Femur (tissue), 1 donor: ENCODE measurements around the gene PNMA5.

Experiments used
- DNase-seq: peaks from one replicate; pipeline ENCODE4 v3.0.0-alpha.2; 2017

The PNMA5 gene

DNA sequence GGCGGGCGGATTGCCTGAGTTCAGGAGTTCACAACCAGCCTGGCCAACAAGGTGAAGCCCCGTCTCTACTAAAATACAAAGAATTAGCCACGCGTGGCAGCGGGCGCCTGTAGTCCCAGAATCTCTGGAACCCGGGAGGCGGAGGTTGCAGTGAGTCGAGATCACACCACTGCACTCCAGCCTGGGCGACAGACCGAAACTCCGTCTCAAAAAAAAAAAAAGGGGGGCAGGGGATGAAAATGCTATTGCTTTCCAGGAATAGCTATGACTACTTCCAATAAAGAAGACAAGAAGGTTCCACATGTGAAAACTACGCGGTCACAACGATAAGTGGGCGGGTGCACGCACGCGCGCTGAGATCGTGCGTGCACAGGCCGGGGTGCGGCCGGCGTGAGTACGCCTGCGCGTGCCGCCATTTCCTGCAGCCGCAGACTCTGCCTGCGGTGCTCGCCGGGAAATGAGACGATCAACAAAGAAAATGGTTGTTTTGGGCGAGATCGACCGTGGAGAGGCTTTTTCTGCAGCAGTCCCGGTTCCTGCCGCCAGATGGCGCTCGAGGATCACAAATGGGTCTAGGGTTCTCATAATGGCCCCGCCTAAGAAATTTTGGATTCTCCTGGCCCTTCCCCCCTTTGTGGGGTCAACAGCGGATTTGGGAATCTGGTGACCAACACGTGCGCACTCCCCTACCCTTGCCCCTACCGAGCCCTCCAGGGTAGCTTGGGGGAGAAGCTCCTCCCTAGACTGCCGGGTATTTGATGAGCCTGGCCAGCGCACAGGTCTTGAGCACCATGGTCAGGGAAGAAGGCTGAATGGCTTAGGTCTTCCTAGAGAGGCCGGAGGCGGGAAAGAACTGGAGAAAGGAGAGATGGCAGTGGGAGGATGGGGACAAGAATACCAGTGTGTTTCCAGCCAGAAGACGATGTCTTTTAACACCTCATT, 35.1 kb downstream of the PNMA5 start:
- DNase-seq = peak; percentile 94

DNA sequence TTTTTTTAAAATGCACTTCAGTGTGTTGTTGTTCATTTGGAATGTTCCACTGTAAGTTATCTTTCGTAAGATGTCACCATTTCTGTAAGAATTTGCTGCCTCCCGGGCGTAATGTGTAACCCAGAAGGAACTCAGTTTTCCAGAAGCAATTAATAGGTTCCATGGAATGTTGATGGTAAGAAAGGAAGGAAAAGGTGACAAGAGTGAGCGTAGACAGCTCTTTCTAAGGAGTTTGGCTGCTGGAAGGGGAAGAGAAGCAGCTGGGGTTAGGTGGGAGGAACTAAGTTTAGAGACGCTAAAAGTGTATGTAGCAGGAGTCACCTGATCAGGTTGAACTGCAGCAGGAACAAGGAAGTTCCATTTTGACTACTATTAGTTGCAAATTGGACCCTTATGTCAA, 35.9 kb downstream of the PNMA5 start:
- DNase-seq = no peak

DNA sequence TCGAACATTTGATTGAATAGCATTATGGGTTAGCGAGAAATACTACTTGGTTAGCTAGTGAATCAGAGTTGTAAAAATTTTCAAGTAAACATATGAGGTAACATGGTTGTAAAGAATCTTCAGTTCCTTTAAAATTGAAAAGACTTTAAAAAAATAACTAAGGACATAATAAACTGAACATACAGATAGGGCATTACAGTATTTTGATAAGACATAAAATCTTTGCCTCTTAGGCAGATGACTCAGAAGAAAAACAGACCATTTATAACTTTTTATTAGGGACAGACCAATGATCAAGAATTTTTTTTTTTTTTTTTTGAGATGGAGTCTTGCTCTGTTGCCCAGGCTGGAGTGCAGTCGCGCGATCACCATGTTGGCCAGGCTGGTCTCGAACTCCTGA, 43.1 kb downstream of the PNMA5 start:
- DNase-seq = no peak

- no peak for DNase-seq
Observed at GRCh38 chrX:152949114-152949513, 44.8 kb downstream of the PNMA5 start.

GRCh38 chrX:152946681-152947080, 47.2 kb downstream of the PNMA5 start:
- no peak for DNase-seq

DNA sequence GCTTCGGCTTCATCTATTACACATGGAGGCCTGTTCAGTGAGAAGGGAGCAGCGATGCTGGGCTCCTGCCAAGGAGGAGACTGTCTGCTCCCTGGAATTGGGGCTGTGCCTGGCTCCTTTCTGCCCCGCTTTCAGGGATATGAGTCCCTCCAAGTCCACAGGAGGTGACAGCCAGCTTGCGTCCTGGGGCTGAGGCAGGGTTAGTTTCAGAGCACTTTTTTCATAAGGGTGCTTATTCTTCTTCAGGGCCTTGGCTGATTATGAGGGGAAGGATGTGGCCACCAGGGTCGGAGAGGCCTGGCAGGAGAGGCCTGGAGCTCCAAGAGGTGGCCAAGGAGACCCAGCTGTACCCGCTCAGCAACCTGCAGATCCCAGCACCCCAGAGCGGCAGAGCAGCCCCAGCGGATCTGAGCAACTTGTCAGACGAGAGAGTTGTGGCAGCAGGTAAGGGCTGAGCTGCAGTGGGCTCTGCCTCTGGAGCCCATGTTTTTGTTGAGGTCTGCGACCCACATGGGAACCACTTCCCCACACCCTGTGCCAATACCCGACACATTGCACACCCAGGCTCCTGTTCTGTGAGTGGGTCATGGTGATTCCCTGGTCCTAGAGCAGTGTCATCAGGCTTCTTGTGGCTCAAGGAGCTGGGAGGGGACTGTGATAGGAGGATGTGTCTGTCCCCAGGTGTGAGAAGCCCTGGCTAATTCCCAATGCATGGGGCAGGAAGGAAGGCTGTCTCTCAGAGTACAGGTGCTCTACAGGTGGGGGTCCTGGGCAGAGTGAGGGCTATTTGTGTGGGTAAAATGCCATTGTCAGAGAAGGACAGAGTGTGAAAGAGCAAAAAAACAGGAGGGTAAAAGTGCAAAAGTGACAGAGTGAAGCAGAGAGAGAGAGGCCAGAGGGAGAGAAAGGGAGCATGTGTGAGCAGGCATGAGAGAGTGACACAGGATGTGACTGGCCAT, 48.6 kb downstream of the PNMA5 start:
- DNase-seq = no peak

GRCh38 chrX:152943826-152944225, 50.1 kb downstream of the PNMA5 start:
- DNase-seq = no peak

DNA sequence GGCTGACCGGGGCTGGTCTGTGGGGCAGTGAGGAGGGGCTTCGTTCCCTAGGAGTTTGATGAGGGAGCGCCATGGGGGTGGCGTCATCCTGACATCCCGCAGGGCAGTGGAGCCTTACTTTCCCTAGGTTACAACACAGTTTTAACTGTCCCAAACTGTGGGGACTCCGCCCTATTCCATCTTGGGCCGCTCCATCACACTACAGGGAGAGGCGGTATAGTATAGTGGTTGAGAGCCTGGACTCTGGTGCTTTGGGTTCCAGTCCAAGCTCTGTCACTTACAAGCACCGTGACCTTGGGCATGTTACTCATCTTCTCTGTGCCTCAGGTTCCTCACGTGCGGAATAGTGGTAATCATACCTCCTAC, 51.9 kb downstream of the PNMA5 start:
- no peak for DNase-seq

- DNase-seq = peak; percentile 95
Observed at GRCh38 chrX:152941328-152942076, 52.4 kb downstream of the PNMA5 start.
